Liver (tissue), 9 donors: ENCODE results near the gene FEV. TPM values are rescaled to one million over a fixed set of nuclear protein-coding genes. Genes with fewer than 3 reads are reported as not detected.

ENCODE experiments used
- DNase-seq: peaks from one replicate; pipeline ENCODE4 v3.0.0-alpha.2; 2017; ENCODE audit warnings: low spot score
- H3K27ac ChIP-seq, 2 donors: one replicate each; pipeline ENCODE4 v1.7.0; 2013; ENCODE audit warnings: inconsistent platforms in 2 of 2, low read length in 2 of 2, control low read depth in 1 of 2, low read depth in 1 of 2, mild to moderate bottlenecking in 1 of 2
- H3K27me3 ChIP-seq, 4 donors: one replicate each; pipeline versions ENCODE4 v1.6.1 to v1.7.0; 2013; ENCODE audit warnings: low read length in 3 of 4, inconsistent platforms in 1 of 4, mild to moderate bottlenecking in 1 of 4, moderate library complexity in 1 of 4; ENCODE audit not compliant: control insufficient read depth in 4 of 4, insufficient read depth in 4 of 4
- H3K36me3 ChIP-seq, 4 donors: one replicate each; pipeline versions ENCODE4 v1.6.1 to v1.7.0; 2013; ENCODE audit warnings: low read length in 3 of 4, mild to moderate bottlenecking in 3 of 4, low read depth in 1 of 4, moderate library complexity in 1 of 4; ENCODE audit not compliant: control insufficient read depth in 4 of 4, insufficient read depth in 3 of 4
- H3K4me1 ChIP-seq, 4 donors: one replicate each; pipeline versions ENCODE4 v1.6.1 to v1.7.0; 2013; ENCODE audit warnings: low read length in 3 of 4, mild to moderate bottlenecking in 3 of 4, moderate library complexity in 1 of 4; ENCODE audit not compliant: control insufficient read depth in 4 of 4, insufficient read depth in 4 of 4
- H3K4me3 ChIP-seq, 3 donors: one replicate each; pipeline versions ENCODE4 v1.6.1 to v1.7.0; 2013; ENCODE audit warnings: low read length in 3 of 3, control low read depth in 1 of 3, low read depth in 1 of 3, mild to moderate bottlenecking in 1 of 3
- H3K9ac ChIP-seq, 2 donors: one replicate each; pipeline ENCODE4 v1.7.0; 2013; ENCODE audit warnings: low read length in 2 of 2, mild to moderate bottlenecking in 2 of 2, moderate library complexity in 2 of 2, control low read depth in 1 of 2, low read depth in 1 of 2
- H3K9me3 ChIP-seq, 4 donors: one replicate each; pipeline versions ENCODE4 v1.6.1 to v1.7.0; 2013; ENCODE audit warnings: low read length in 3 of 4; ENCODE audit not compliant: control insufficient read depth in 4 of 4
- EGR1 ChIP-seq, 2 donors: IDR thresholded peaks; 2 replicates each; pipeline ENCODE4 v1.6.1; 2016 to 2018; ENCODE audit warnings: antibody characterized with exemption in 2 of 2, low read depth in 2 of 2
- FOXA1 ChIP-seq: IDR thresholded peaks from 2 replicates; pipeline ENCODE4 v1.6.1; 2016; ENCODE audit warnings: antibody characterized with exemption
- FOXA2 ChIP-seq: IDR thresholded peaks from 2 replicates; pipeline ENCODE4 v1.6.1; 2016; ENCODE audit warnings: antibody characterized with exemption
- HNF4A ChIP-seq, 2 donors: conservative IDR thresholded peaks; 2 replicates each; pipeline ENCODE4 v1.6.1; 2016; ENCODE audit warnings: antibody characterized with exemption in 2 of 2, mild to moderate bottlenecking in 2 of 2
- HNF4G ChIP-seq: IDR thresholded peaks from 2 replicates; pipeline ENCODE4 v1.6.1; 2016; ENCODE audit warnings: antibody characterized with exemption
- JUND ChIP-seq, 2 donors: IDR thresholded peaks; 2 replicates each; pipeline ENCODE4 v1.6.1; 2016; ENCODE audit warnings: antibody characterized with exemption in 2 of 2
- NR2F2 ChIP-seq: IDR thresholded peaks from 2 replicates; pipeline ENCODE4 v1.6.1; 2016; ENCODE audit warnings: antibody characterized with exemption
- RAD21 ChIP-seq, 2 donors: IDR thresholded peaks; 2 replicates each; pipeline ENCODE4 v1.6.1; 2016; ENCODE audit warnings: antibody characterized with exemption in 2 of 2, mild to moderate bottlenecking in 2 of 2
- RXRA ChIP-seq, 2 donors: IDR thresholded peaks; 2 replicates each; pipeline ENCODE4 v1.6.1; 2017 to 2018; ENCODE audit warnings: antibody characterized with exemption in 2 of 2, mild to moderate bottlenecking in 1 of 2
- SP1 ChIP-seq: IDR thresholded peaks from 2 replicates; pipeline ENCODE4 v1.6.1; 2018; ENCODE audit warnings: antibody characterized with exemption, mild to moderate bottlenecking
- TAF1 ChIP-seq: conservative IDR thresholded peaks from 2 replicates; pipeline ENCODE4 v1.6.1; 2016; ENCODE audit warnings: antibody characterized with exemption, mild to moderate bottlenecking
- YY1 ChIP-seq: IDR thresholded peaks from 2 replicates; pipeline ENCODE4 v1.6.1; 2016; ENCODE audit warnings: antibody characterized with exemption, mild to moderate bottlenecking
- WGBS: extraction: QIAGEN DNeasy Blood & Tissue Kit; methylation state at CpG from one replicate; pipeline ENCODE4 v1.1.7; 2013; 5-methylcytosine and 5-hydroxymethylcytosine counted together
- polyA plus RNA-seq, 2 donors: library from polyadenylated mRNA; stranded (reverse) in 1 of 2; unstranded in 1 of 2; fragments of 200-250 nt in 1 of 2; fragments of >200 nt in 1 of 2; fragmentation: Nextera tagmentation in 1 of 2; extraction: Ambion mirVana in 1 of 2; gene quantifications; one replicate each; pipeline versions ENCODE4 v1.2.1 to v1.2.3, GENCODE V29; 2013 to 2015
- total RNA-seq, 2 donors: library from RNA; depleted of rRNA; stranded (reverse); fragments of >200 nt; gene quantifications; one replicate each; pipeline ENCODE4 v1.2.3, GENCODE V29; 2014
- TF ChIP-seq, protein P1 (sequence below): fragments of 150-350 bp; IDR thresholded peaks from 2 replicates; pipeline ENCODE4 v1.5.1; 2017; ENCODE audit warnings: improper control_type of control experiment, low read depth, low read length; ENCODE audit not compliant: missing input control
- TF ChIP-seq, protein P2 (sequence below): IDR thresholded peaks from 2 replicates; pipeline ENCODE4 v1.6.1; 2016; ENCODE audit warnings: antibody characterized with exemption
- TF ChIP-seq, protein P3 (sequence below): IDR thresholded peaks from 2 replicates; pipeline ENCODE4 v1.6.1; 2016; ENCODE audit warnings: antibody characterized with exemption
- TF ChIP-seq, protein P4 (sequence below): IDR thresholded peaks from 2 replicates; pipeline ENCODE4 v1.6.1; 2016; ENCODE audit warnings: antibody characterized with exemption, mild to moderate bottlenecking
- TF ChIP-seq, protein P5 (sequence below): IDR thresholded peaks from 2 replicates; pipeline ENCODE4 v1.6.1; 2016; ENCODE audit warnings: antibody characterized with exemption
- donor health status: healthy.
- donor health status: healthy.
- donor health status: healthy.
- donor health status: healthy.
- donor health status: healthy.

FEV gene
- total and polyA plus RNA-seq, 4 donors: not detected

DNA sequence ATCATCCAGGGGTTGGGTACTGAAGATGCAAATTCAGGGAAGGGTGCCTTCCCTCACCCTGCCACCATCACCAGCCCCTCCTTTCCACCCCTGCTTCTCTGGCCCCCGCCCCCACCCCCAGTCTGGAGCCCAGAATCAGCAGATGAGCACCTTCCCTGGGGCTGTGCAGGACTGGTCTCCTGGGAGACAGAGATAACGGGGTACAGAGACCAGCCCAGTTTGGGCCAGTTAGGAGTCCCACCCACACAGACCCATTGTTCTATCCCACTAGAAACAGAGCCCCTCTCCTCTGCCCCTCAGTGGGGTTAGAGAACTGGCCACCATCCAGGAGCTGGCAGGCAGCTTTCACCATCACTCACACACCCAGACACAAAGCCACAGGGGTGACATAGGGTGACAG lies 12.7 kb upstream of the FEV start:
- TF ChIP-seq YY1 (no peak), HNF4G (no peak), HNF4A (conservative IDR thresholded peaks at IDR 0.05) (no peak)
- Histone ChIP-seq H3K36me3 (no peaks in the 10 kb centered on the region), H3K27me3 (peaks cover 5 to 13% (median 6%) of the 10 kb centered on the region in 4 donors), H3K9ac (no peak overlapping the region), H3K4me1 (peaks cover 16 to 54% (median 31%) of the 10 kb centered on the region in 4 donors), H3K9me3 (no peaks in the 10 kb centered on the region), H3K4me3 (no peak overlapping the region), H3K27ac (no peak overlapping the region)
- WGBS: 64% methylated on average over 2 of the region's 2 CpGs
- DNase-seq: no peak

DNA sequence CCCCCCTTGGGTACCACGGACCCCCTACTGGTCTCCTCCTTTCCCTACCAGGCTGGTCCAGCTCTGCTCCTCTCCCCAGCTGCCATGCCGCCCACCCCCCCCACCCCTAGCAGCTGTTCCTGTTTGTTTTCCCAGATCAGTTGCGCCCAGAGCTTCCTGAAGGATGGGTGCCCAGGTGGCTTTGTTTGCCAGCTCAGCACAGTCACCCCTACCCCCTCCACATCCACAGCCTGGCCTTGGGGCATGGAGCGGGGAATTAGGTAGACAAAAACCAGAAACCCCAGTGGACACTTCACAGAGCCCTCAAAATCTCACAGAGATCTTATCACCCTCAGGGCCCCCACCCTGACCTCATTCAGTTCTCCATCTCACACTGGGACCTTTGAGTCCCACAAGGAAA lies 12.0 kb upstream of the FEV start:
- H3K4me3 ChIP-seq: no peak overlapping the region
- 49% methylated on average over 4 of the region's 4 CpGs for WGBS
- no peaks in the 10 kb centered on the region for H3K9me3 ChIP-seq
- TF ChIP-seq JUND (IDR thresholded peaks at IDR 0.05) (no peak), RAD21 (IDR thresholded peaks at IDR 0.05) (no peak), HNF4A (conservative IDR thresholded peaks at IDR 0.05) (no peak), EGR1 (IDR thresholded peaks at IDR 0.05; ENCODE audit: low read depth in 2 of 2) (no peak), NR2F2 (no peak), FOXA1 (no peak), YY1 (no peak), RXRA (IDR thresholded peaks at IDR 0.05) (no peak), SP1 (no peak), FOXA2 (no peak), HNF4G (no peak), TAF1 (no peak)
- TF ChIP-seq, protein P1, sequence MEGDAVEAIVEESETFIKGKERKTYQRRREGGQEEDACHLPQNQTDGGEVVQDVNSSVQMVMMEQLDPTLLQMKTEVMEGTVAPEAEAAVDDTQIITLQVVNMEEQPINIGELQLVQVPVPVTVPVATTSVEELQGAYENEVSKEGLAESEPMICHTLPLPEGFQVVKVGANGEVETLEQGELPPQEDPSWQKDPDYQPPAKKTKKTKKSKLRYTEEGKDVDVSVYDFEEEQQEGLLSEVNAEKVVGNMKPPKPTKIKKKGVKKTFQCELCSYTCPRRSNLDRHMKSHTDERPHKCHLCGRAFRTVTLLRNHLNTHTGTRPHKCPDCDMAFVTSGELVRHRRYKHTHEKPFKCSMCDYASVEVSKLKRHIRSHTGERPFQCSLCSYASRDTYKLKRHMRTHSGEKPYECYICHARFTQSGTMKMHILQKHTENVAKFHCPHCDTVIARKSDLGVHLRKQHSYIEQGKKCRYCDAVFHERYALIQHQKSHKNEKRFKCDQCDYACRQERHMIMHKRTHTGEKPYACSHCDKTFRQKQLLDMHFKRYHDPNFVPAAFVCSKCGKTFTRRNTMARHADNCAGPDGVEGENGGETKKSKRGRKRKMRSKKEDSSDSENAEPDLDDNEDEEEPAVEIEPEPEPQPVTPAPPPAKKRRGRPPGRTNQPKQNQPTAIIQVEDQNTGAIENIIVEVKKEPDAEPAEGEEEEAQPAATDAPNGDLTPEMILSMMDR: no peak
- TF ChIP-seq, protein P2, sequence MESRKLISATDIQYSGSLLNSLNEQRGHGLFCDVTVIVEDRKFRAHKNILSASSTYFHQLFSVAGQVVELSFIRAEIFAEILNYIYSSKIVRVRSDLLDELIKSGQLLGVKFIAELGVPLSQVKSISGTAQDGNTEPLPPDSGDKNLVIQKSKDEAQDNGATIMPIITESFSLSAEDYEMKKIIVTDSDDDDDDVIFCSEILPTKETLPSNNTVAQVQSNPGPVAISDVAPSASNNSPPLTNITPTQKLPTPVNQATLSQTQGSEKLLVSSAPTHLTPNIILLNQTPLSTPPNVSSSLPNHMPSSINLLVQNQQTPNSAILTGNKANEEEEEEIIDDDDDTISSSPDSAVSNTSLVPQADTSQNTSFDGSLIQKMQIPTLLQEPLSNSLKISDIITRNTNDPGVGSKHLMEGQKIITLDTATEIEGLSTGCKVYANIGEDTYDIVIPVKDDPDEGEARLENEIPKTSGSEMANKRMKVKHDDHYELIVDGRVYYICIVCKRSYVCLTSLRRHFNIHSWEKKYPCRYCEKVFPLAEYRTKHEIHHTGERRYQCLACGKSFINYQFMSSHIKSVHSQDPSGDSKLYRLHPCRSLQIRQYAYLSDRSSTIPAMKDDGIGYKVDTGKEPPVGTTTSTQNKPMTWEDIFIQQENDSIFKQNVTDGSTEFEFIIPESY: no peak
- TF ChIP-seq, protein P3, sequence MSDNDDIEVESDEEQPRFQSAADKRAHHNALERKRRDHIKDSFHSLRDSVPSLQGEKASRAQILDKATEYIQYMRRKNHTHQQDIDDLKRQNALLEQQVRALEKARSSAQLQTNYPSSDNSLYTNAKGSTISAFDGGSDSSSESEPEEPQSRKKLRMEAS: no peak
- TF ChIP-seq, protein P4, sequence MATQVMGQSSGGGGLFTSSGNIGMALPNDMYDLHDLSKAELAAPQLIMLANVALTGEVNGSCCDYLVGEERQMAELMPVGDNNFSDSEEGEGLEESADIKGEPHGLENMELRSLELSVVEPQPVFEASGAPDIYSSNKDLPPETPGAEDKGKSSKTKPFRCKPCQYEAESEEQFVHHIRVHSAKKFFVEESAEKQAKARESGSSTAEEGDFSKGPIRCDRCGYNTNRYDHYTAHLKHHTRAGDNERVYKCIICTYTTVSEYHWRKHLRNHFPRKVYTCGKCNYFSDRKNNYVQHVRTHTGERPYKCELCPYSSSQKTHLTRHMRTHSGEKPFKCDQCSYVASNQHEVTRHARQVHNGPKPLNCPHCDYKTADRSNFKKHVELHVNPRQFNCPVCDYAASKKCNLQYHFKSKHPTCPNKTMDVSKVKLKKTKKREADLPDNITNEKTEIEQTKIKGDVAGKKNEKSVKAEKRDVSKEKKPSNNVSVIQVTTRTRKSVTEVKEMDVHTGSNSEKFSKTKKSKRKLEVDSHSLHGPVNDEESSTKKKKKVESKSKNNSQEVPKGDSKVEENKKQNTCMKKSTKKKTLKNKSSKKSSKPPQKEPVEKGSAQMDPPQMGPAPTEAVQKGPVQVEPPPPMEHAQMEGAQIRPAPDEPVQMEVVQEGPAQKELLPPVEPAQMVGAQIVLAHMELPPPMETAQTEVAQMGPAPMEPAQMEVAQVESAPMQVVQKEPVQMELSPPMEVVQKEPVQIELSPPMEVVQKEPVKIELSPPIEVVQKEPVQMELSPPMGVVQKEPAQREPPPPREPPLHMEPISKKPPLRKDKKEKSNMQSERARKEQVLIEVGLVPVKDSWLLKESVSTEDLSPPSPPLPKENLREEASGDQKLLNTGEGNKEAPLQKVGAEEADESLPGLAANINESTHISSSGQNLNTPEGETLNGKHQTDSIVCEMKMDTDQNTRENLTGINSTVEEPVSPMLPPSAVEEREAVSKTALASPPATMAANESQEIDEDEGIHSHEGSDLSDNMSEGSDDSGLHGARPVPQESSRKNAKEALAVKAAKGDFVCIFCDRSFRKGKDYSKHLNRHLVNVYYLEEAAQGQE: no peak
- TF ChIP-seq, protein P5, sequence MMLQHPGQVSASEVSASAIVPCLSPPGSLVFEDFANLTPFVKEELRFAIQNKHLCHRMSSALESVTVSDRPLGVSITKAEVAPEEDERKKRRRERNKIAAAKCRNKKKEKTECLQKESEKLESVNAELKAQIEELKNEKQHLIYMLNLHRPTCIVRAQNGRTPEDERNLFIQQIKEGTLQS: no peak
- H3K27me3 ChIP-seq: peaks cover 5 to 13% (median 6%) of the 10 kb centered on the region in 4 donors
- no peak overlapping the region for H3K27ac ChIP-seq
- H3K4me1 ChIP-seq: peaks cover 15 to 46% (median 27%) of the 10 kb centered on the region in 4 donors
- no peak overlapping the region for H3K9ac ChIP-seq
- no peaks in the 10 kb centered on the region for H3K36me3 ChIP-seq
- no peak for DNase-seq
